Heart left ventricle (tissue), 16 donors: Measurements from ENCODE around the gene RNU5D-1. TPM values are rescaled to one million over a fixed set of nuclear protein-coding genes. Genes with fewer than 3 reads are reported as not detected.

ENCODE experiments used
- ATAC-seq, 4 donors: fragments of 200-7000 bp; cut with Tn5 transposase; one replicate each; pipeline ENCODE4 v1.9.1; 2020 to 2022; ENCODE audit warnings: moderate library complexity in 4 of 4, mild to moderate bottlenecking in 3 of 4, moderate number of reproducible peaks in 1 of 4
- DNase-seq, 5 donors: peaks; one replicate each; pipeline ENCODE4 v3.0.0-alpha.2; 2020
- H3K27ac ChIP-seq, 12 donors: fragments of 200-600 bp; sonication (generic) in 4 of 12; one replicate each; pipeline versions ENCODE4 v1.5.0 to v1.8.0; 2016 to 2022; ENCODE audit warnings: mild to moderate bottlenecking in 2 of 12
- H3K27me3 ChIP-seq, 9 donors: fragments of 200-600 bp; sonication (generic) in 2 of 9; one replicate each; pipeline versions ENCODE4 v1.5.1 to v1.8.0; 2016 to 2022; ENCODE audit warnings: mild to moderate bottlenecking in 3 of 9
- H3K36me3 ChIP-seq, 9 donors: fragments of 200-600 bp; sonication (generic) in 2 of 9; one replicate each; pipeline versions ENCODE4 v1.5.0 to v1.8.0; 2018 to 2022; ENCODE audit warnings: mild to moderate bottlenecking in 2 of 9
- H3K4me1 ChIP-seq, 12 donors: fragments of 200-600 bp; sonication (generic) in 4 of 12; one replicate each; pipeline versions ENCODE4 v1.5.0 to v1.8.0; 2016 to 2022; ENCODE audit warnings: mild to moderate bottlenecking in 3 of 12
- H3K4me3 ChIP-seq, 12 donors: fragments of 200-600 bp; sonication (generic) in 4 of 12; one replicate each; pipeline versions ENCODE4 v1.5.0 to v1.8.0; 2017 to 2022; ENCODE audit warnings: mild to moderate bottlenecking in 9 of 12, moderate library complexity in 4 of 12
- H3K9me3 ChIP-seq, 12 donors: fragments of 200-600 bp; sonication (generic) in 4 of 12; one replicate each; pipeline versions ENCODE4 v1.5.0 to v1.8.0; 2016 to 2022; ENCODE audit warnings: mild to moderate bottlenecking in 1 of 12
- CTCF ChIP-seq, 12 donors: fragments of 200-600 bp; sonication (generic) in 4 of 12; IDR thresholded peaks; one replicate each; pipeline versions ENCODE4 v1.5.0 to v1.8.0; 2018 to 2022; ENCODE audit warnings: antibody characterized with exemption in 12 of 12, mild to moderate bottlenecking in 5 of 12
- POLR2A ChIP-seq, 2 donors: fragments of 450-650 bp; IDR thresholded peaks; one replicate each; pipeline ENCODE4 v1.6.1; 2017; ENCODE audit warnings: antibody characterized with exemption in 2 of 2, mild to moderate bottlenecking in 2 of 2, moderate library complexity in 2 of 2
- WGBS, 4 donors: extraction: QIAGEN DNeasy Blood & Tissue Kit in 2 of 4; methylation state at CpG; one replicate each; pipeline versions ENCODE4 v1.1.5 to v1.1.7; 2013 to 2018; 5-methylcytosine and 5-hydroxymethylcytosine counted together
- intact Hi-C, 10 donors: fragments of 100-400 bp; cut with DNase I; formaldehyde crosslinking; loops; one replicate each; pipeline versions ENCODE4 v1.11.1 to v1.14.2; 2022
- polyA plus RNA-seq, 2 donors: library from polyadenylated mRNA; stranded (reverse); fragments of 200-250 nt; gene quantifications; one replicate each; pipeline ENCODE4 v1.2.3, GENCODE V29; 2013
- total RNA-seq, 9 donors: library from RNA; depleted of rRNA in 2 of 9; stranded (reverse); fragments of >200 nt in 2 of 9; fragmentation: NEBNext Ultra II Directional in 3 of 9; extraction: Animal tissue kit (Norgen Biotek cat#: 25700) in 3 of 9; gene quantifications; one replicate each; pipeline versions ENCODE4 v1.1.0 to v1.2.4, GENCODE V29; 2016 to 2023
- donor health status: ischemic (EF 13 %, LVEDD 7.1; RV severe dilation, severe dysfunction).
- donor health status: healthy with polysubstance abuse.
- donor health status: DM: no; HTN: yes; CAD: no.
- donor health status: DM: no; HTN: no; CAD: no.
- donor health status: ischemic (EF 25% LVEDD 6.9; RV normal size, moderate dysfunction).
- donor health status: ischemic (EF 25% LVEDD 5.7; RV mildly dilated, moderate dysfunction).
- donor health status: healthy.
- donor health status: DM: yes; HTN: yes; CAD: no.
- donor health status: ischemic (EF 35%, LVEDD 5.7; RV mildly dilated, moderate dysfunction).
- donor health status: nonischemic (EF 11% LVEDD 7.7; RV severe dilation, severe dysfunction).
- donor health status: DM: yes; HTN: yes; CAD: no.
- donor health status: PGD.
- donor health status: ischemic (EF 29% LVEDD 5.4; RV normal size, mild dysfunction).
- donor health status: nonischemic (EF 23%, LVEDD 6.1; RV moderate dilation, normal function).

RNU5D-1 gene
- total and polyA plus RNA-seq, 11 donors, result not detected

GRCh38 chr1:44693900-44694299 lies 37.1 kb downstream of the RNU5D-1 start:
- TF ChIP-seq CTCF (IDR thresholded peaks at IDR 0.05) (no peak), POLR2A (IDR thresholded peaks at IDR 0.05) (no peak)
- H3K27ac ChIP-seq, result no peak overlapping the region
- no peak overlapping the region for H3K4me3 ChIP-seq
- H3K27me3 ChIP-seq, result no peaks in the 10 kb centered on the region
- 94 to 95% (median 94%) methylated on average over 3 of the region's 3 CpGs for WGBS, 4 donors
- DNase-seq (no peak), ATAC-seq (no peak)
- no peaks in the 10 kb centered on the region for H3K9me3 ChIP-seq
- intact Hi-C loops, result no loop called here
- no peaks in the 10 kb centered on the region for H3K36me3 ChIP-seq
- H3K4me1 ChIP-seq, result peaks cover 0 to 17% (median 0%) of the 10 kb centered on the region in 12 donors

DNA sequence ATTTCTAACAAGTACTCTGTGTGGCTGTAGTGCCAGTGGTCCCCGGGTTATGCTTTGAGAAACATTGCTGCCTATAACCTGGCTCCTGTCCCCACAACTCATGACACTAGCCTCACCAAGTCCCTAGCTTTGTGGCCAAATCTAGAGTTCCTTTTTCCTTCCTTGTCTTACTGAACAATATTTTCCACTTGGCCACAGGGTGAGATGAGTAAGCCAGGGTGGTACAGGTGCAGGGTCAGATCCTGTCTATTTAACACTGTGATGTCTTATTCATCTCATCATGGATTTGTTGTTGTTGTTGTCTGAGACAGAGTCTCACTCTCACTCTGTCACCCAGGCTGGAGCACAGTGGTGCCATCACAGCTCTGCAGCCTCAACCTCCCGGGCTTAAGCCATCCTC lies 37.8 kb downstream of the RNU5D-1 start:
- peaks cover 0 to 17% (median 0%) of the 10 kb centered on the region in 12 donors for H3K4me1 ChIP-seq

GRCh38 chr1:44689447-44689765 lies 41.6 kb downstream of the RNU5D-1 start:
- Histone ChIP-seq H3K27ac (no peak overlapping the region), H3K36me3 (no peaks in the 10 kb centered on the region), H3K9me3 (no peaks in the 10 kb centered on the region), H3K4me3 (no peak overlapping the region), H3K27me3 (no peaks in the 10 kb centered on the region), H3K4me1 (peaks cover 0 to 18% (median 0%) of the 10 kb centered on the region in 12 donors)
- no peak for TF ChIP-seq POLR2A (IDR thresholded peaks at IDR 0.05)
- no peak for TF ChIP-seq CTCF (IDR thresholded peaks at IDR 0.05)
- DNase-seq (no peak), ATAC-seq (no peak)
- intact Hi-C loops, result no loop called here
- WGBS, 4 donors, result 76 to 86% (median 82%) methylated on average over 3 of the region's 3 CpGs

More for the DNA sequence above, 37.8 kb downstream of the RNU5D-1 start:
- no peak overlapping the region for H3K4me3 ChIP-seq
- H3K36me3 ChIP-seq, result no peaks in the 10 kb centered on the region
- H3K9me3 ChIP-seq, result no peaks in the 10 kb centered on the region
- intact Hi-C loops, result no loop called here
- no peaks in the 10 kb centered on the region for H3K27me3 ChIP-seq
- WGBS, 4 donors, result 84 to 98% (median 86%) methylated on average over 2 of the region's 2 CpGs
- DNase-seq (no peak), ATAC-seq (no peak)
- no peak for TF ChIP-seq POLR2A (IDR thresholded peaks at IDR 0.05)
- TF ChIP-seq CTCF (IDR thresholded peaks at IDR 0.05), result no peak
- H3K27ac ChIP-seq, result no peak overlapping the region

DNA sequence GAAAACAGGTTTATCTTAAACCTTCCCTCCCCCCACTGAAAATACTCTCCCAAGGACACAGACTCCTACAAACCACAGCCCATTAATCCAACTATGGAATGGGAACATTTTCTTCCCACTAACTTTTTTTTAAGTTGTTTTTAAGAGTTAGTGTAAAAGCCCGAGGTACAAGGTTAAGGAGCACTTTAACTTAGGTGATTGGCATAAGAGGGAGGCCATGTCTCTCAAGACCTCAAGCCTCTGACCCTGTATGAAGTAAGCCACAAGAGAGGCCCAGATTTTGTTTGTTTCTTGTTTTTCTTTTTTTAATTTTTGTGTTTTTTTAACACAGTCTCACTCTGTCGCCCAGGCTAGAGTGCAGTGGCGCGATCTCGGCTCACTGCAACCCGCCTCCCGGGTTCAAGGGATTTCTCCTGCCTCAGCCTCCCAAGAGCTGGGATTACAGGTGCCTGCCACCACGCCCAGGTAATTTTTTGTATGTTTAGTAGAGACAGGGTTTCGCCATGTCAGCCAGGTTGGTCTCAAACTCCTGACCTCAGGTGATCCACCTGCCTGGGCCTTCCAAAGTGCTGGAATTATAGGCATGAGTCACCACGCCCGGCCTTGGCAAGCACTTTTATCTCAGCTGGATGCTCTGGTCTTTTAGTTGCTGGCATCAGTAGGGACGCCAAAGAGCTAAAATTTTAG lies 42.1 kb downstream of the RNU5D-1 start:
- H3K4me3 ChIP-seq, result no peak overlapping the region
- no peak for DNase-seq
- no peak overlapping the region for H3K27ac ChIP-seq
- H3K36me3 ChIP-seq, result no peaks in the 10 kb centered on the region
- 87 to 92% (median 89%) methylated on average over 12 of the region's 12 CpGs for WGBS, 4 donors
- H3K27me3 ChIP-seq, result no peaks in the 10 kb centered on the region
- H3K4me1 ChIP-seq, result peaks cover 0 to 21% (median 0%) of the 10 kb centered on the region in 12 donors
- no peak for ATAC-seq
- intact Hi-C loops, result no loop called here
- TF ChIP-seq CTCF (IDR thresholded peaks at IDR 0.05), result no peak
- no peak for TF ChIP-seq POLR2A (IDR thresholded peaks at IDR 0.05)
- no peaks in the 10 kb centered on the region for H3K9me3 ChIP-seq
